ENCODE measurements around the gene ADGRG7.
"Not testable (repeated sequence)": the region's sequence is repeated elsewhere in the genome, so short reads cannot be mapped to it uniquely, and the experiment has no call there.

ADGRG7 gene

GRCh38 chr3:100647657-100648056 is 38.3 kb downstream of the ADGRG7 start:
- no peak for TF ChIP-seq ZNF274 (IDR thresholded peaks at IDR 0.05; ENCODE audit: low read depth, low read length)
- no peak for TF ChIP-seq YY1 (IDR thresholded peaks at IDR 0.05; ENCODE audit: insufficient read depth, insufficient read length)
- no peak for TF ChIP-seq SUZ12 (IDR thresholded peaks at IDR 0.05; ENCODE audit: extremely low read depth, insufficient read depth, insufficient read length)
- no peaks in the 10 kb centered on the region for H3K27me3 ChIP-seq (ENCODE audit: insufficient read depth, insufficient read length)
- no peaks in the 10 kb centered on the region for H3K4me1 ChIP-seq (ENCODE audit: insufficient read depth, insufficient read length)
- no peak for DNase-seq (ENCODE audit: low read depth, low spot score)
- no peaks in the 10 kb centered on the region for H3K36me3 ChIP-seq (ENCODE audit: insufficient read depth, insufficient read length, low read length)
- no peaks in the 10 kb centered on the region for H3K9me3 ChIP-seq (ENCODE audit: insufficient read depth, low read length)
- no peak overlapping the region for H3K4me3 ChIP-seq (ENCODE audit: insufficient read length, low read depth)
- H3K9ac ChIP-seq (ENCODE audit: insufficient read length, low read depth) = no peak overlapping the region

DNA sequence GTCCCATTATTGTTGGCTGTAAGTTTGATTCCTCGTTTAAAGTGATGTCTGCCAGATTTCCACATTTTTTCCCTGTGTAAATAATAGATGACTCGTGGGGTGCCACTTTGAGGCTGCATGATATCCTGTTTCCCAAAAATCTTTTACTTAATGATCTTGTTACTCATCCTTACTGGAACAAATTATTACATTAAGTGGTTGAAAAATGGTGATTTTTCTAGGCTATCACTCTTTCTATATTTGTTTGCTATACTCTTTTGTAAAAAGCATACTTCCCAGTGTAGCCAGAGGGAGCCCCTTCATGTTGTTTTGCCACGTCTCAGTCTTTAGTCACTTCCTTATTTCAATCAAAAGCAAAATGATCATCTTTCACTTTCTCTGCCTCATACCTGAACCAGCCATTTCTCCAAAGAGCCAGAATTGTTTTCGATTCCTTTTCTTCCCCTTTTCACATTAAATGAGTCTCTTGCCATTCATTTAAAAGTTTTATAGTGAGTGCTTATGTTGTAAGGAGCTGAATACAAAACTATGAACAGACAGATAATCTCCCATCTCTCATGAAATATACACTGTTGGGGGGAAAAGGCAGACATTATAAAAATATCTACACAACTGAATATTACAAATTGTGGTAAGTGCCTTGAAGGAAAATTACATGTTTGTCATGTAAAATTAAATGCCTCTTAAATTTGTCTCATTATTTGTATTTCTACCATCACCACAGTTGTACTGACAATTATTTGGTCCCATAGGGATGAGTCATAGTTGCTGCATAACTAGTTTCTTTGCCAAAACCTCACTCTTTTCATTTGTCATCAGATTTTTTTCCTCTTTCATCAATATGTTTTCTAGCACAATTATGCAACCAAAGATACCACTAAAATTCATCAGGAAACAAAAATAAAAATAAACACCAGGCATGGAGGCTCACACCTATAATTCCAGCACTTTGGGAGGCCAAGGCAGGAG is 41.5 kb downstream of the ADGRG7 start:
- no peak for DNase-seq (ENCODE audit: low read depth, low spot score)
- Histone ChIP-seq H3K4me1 (ENCODE audit: insufficient read depth, insufficient read length) (no peaks in the 10 kb centered on the region), H3K9me3 (ENCODE audit: insufficient read depth, low read length) (no peaks in the 10 kb centered on the region), H3K4me3 (ENCODE audit: insufficient read length, low read depth) (no peak overlapping the region), H3K9ac (ENCODE audit: insufficient read length, low read depth) (no peak overlapping the region), H3K36me3 (ENCODE audit: insufficient read depth, insufficient read length, low read length) (no peaks in the 10 kb centered on the region), H3K27me3 (ENCODE audit: insufficient read depth, insufficient read length) (no peaks in the 10 kb centered on the region)
- TF ChIP-seq SUZ12 (IDR thresholded peaks at IDR 0.05; ENCODE audit: extremely low read depth, insufficient read depth, insufficient read length) = no peak
- no peak for TF ChIP-seq YY1 (IDR thresholded peaks at IDR 0.05; ENCODE audit: insufficient read depth, insufficient read length)
- no peak for TF ChIP-seq ZNF274 (IDR thresholded peaks at IDR 0.05; ENCODE audit: low read depth, low read length)

DNA sequence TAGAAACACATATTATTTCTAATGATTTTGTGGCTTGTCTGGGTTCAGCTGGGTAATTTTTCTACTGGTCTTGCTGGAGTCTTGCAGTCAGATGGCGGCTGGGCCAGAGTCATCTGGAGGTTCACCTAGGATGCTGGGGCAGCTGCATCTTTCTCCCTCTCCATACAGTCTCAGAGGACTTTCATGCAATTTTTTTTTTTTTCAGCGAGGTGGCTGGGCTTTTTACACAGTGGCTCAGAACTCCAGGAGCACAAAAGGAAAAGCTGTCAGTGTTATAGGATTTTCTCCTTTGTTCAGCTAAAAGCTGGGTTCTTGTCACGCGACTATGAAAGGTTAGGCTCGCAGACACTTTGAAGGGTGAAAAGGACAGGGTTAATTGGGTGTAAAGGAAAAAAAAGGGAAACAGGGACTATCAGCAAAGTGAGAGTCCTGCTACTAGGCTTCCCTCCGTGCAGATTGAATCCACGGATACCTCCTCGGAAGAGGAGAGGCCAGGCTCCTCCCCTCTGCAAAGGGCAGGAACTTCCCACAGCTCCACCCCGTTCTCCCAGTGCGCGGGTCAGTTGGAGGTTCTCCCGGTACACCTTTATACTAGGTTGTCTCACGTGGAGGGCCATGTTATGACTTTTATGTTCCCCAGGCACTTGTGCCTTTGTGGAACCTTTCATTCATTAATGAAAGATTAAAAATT is 44.3 kb downstream of the ADGRG7 start:
- H3K9me3 ChIP-seq (ENCODE audit: insufficient read depth, low read length) = no peaks in the 10 kb centered on the region
- no peak overlapping the region for H3K9ac ChIP-seq (ENCODE audit: insufficient read length, low read depth)
- no peaks in the 10 kb centered on the region for H3K4me1 ChIP-seq (ENCODE audit: insufficient read depth, insufficient read length)
- H3K36me3 ChIP-seq (ENCODE audit: insufficient read depth, insufficient read length, low read length) = no peaks in the 10 kb centered on the region
- no peak overlapping the region for H3K4me3 ChIP-seq (ENCODE audit: insufficient read length, low read depth)
- DNase-seq (ENCODE audit: low read depth, low spot score) = no peak
- no peaks in the 10 kb centered on the region for H3K27me3 ChIP-seq (ENCODE audit: insufficient read depth, insufficient read length)
- no peak for TF ChIP-seq ZNF274 (IDR thresholded peaks at IDR 0.05; ENCODE audit: low read depth, low read length)
- no peak for TF ChIP-seq YY1 (IDR thresholded peaks at IDR 0.05; ENCODE audit: insufficient read depth, insufficient read length)
- TF ChIP-seq SUZ12 (IDR thresholded peaks at IDR 0.05; ENCODE audit: extremely low read depth, insufficient read depth, insufficient read length) = no peak

DNA sequence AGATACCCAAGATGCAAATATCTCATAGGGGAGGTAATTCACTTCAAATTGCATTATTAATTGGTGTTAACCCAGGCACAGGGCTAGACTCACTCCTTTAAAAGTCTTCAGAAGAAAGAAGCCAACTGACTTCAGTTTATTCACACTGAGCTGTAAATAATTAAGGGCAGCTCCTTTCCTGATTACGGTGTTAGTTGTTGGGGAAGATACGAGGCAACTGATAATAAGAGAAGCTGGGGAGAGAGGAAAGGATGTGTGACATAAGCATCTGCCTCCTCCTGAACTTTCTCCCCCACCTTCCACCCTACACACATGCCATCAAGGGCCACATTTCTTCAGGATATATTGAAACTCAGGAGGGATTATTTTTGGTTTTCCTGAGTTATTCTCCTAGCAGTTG is 47.5 kb downstream of the ADGRG7 start:
- H3K36me3 ChIP-seq (ENCODE audit: insufficient read depth, insufficient read length, low read length) = no peaks in the 10 kb centered on the region
- no peak overlapping the region for H3K4me3 ChIP-seq (ENCODE audit: insufficient read length, low read depth)
- no peaks in the 10 kb centered on the region for H3K27me3 ChIP-seq (ENCODE audit: insufficient read depth, insufficient read length)
- TF ChIP-seq YY1 (IDR thresholded peaks at IDR 0.05; ENCODE audit: insufficient read depth, insufficient read length) = no peak
- TF ChIP-seq SUZ12 (IDR thresholded peaks at IDR 0.05; ENCODE audit: extremely low read depth, insufficient read depth, insufficient read length) = no peak
- no peak for TF ChIP-seq ZNF274 (IDR thresholded peaks at IDR 0.05; ENCODE audit: low read depth, low read length)
- no peak overlapping the region for H3K9ac ChIP-seq (ENCODE audit: insufficient read length, low read depth)
- H3K4me1 ChIP-seq (ENCODE audit: insufficient read depth, insufficient read length) = no peaks in the 10 kb centered on the region
- no peaks in the 10 kb centered on the region for H3K9me3 ChIP-seq (ENCODE audit: insufficient read depth, low read length)
- no peak for DNase-seq (ENCODE audit: low read depth, low spot score)

- H3K36me3 ChIP-seq (ENCODE audit: insufficient read depth, insufficient read length, low read length) = not testable (repeated sequence)
These were observed 51.9 kb downstream of the ADGRG7 start for GRCh38 chr3:100661294-100661693.

GRCh38 chr3:100662113-100662823 is 52.9 kb downstream of the ADGRG7 start:
- no peak overlapping the region for H3K9ac ChIP-seq (ENCODE audit: insufficient read length, low read depth)
- H3K4me3 ChIP-seq (ENCODE audit: insufficient read length, low read depth) = no peak overlapping the region
- no peak for DNase-seq (ENCODE audit: low read depth, low spot score)
- H3K27me3 ChIP-seq (ENCODE audit: insufficient read depth, insufficient read length) = no peaks in the 10 kb centered on the region
- no peak for TF ChIP-seq YY1 (IDR thresholded peaks at IDR 0.05; ENCODE audit: insufficient read depth, insufficient read length)
- TF ChIP-seq SUZ12 (IDR thresholded peaks at IDR 0.05; ENCODE audit: extremely low read depth, insufficient read depth, insufficient read length) = no peak
- no peak for TF ChIP-seq ZNF274 (IDR thresholded peaks at IDR 0.05; ENCODE audit: low read depth, low read length)
- no peaks in the 10 kb centered on the region for H3K36me3 ChIP-seq (ENCODE audit: insufficient read depth, insufficient read length, low read length)
- no peaks in the 10 kb centered on the region for H3K4me1 ChIP-seq (ENCODE audit: insufficient read depth, insufficient read length)
- no peaks in the 10 kb centered on the region for H3K9me3 ChIP-seq (ENCODE audit: insufficient read depth, low read length)

More at GRCh38 chr3:100661294-100661693, 51.9 kb downstream of the ADGRG7 start:
- not testable (repeated sequence) for DNase-seq (ENCODE audit: low read depth, low spot score); H3K4me1 ChIP-seq (ENCODE audit: insufficient read depth, insufficient read length); H3K4me3 ChIP-seq (ENCODE audit: insufficient read length, low read depth); H3K27me3 ChIP-seq (ENCODE audit: insufficient read depth, insufficient read length); H3K9ac ChIP-seq (ENCODE audit: insufficient read length, low read depth); H3K9me3 ChIP-seq (ENCODE audit: insufficient read depth, low read length)

DNA sequence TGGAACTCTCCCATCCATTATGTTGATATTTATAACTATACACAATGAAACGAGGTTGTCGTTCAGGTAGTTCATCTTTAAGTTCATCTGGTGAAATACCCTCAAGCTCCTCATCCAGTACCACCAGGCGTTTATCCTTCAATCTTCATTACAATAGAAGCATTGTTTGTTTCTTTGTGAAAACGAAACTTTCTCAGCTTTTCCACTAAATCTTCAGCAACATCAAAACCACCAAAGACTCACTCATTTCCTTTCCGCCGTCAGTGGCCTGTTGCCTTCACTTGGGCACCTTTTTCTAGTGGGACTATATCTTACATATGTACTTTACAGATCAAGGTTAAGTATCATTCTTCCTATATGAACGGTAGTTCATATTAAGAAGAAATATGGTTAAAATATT is 55.8 kb downstream of the ADGRG7 start:
- H3K4me1 ChIP-seq (ENCODE audit: insufficient read depth, insufficient read length) = no peaks in the 10 kb centered on the region
- no peaks in the 10 kb centered on the region; the same call in 1 of the 2 replicates for H3K9me3 ChIP-seq (ENCODE audit: insufficient read depth, low read length)
- H3K4me3 ChIP-seq (ENCODE audit: insufficient read length, low read depth) = no peak overlapping the region
- no peaks in the 10 kb centered on the region for H3K36me3 ChIP-seq (ENCODE audit: insufficient read depth, insufficient read length, low read length)
- TF ChIP-seq YY1 (IDR thresholded peaks at IDR 0.05; ENCODE audit: insufficient read depth, insufficient read length) (no peak), SUZ12 (IDR thresholded peaks at IDR 0.05; ENCODE audit: extremely low read depth, insufficient read depth, insufficient read length) (no peak), ZNF274 (IDR thresholded peaks at IDR 0.05; ENCODE audit: low read depth, low read length) (no peak)
- H3K9ac ChIP-seq (ENCODE audit: insufficient read length, low read depth) = no peak overlapping the region
- DNase-seq (ENCODE audit: low read depth, low spot score) = no peak
- no peaks in the 10 kb centered on the region for H3K27me3 ChIP-seq (ENCODE audit: insufficient read depth, insufficient read length)

GRCh38 chr3:100666699-100667098 is 57.3 kb downstream of the ADGRG7 start:
- not testable (repeated sequence) for H3K36me3 ChIP-seq (ENCODE audit: insufficient read depth, insufficient read length, low read length); H3K4me3 ChIP-seq (ENCODE audit: insufficient read length, low read depth); H3K4me1 ChIP-seq (ENCODE audit: insufficient read depth, insufficient read length); H3K27me3 ChIP-seq (ENCODE audit: insufficient read depth, insufficient read length); H3K9ac ChIP-seq (ENCODE audit: insufficient read length, low read depth); H3K9me3 ChIP-seq (ENCODE audit: insufficient read depth, low read length); DNase-seq (ENCODE audit: low read depth, low spot score)

DNA sequence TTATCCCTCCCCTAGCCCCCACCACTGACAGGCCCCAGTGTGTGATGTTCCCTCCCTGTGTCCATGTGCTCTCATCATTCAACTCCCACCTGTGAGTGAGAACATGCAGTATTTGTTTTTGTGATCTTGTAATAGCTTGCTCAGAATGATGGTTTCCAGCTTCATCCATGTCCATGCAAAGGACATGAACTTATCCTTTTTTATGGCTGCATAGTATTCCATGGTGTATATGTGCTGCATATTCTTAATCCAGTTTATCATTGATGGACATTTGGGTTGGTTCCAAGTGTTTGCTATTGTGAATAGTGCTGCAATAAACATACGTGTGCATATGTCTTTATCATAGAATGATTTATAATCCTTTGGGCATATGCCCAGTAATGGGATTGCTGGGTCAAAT is 57.9 kb downstream of the ADGRG7 start:
- H3K9me3 ChIP-seq (ENCODE audit: insufficient read depth, low read length); H3K4me1 ChIP-seq (ENCODE audit: insufficient read depth, insufficient read length); H3K4me3 ChIP-seq (ENCODE audit: insufficient read length, low read depth); H3K27me3 ChIP-seq (ENCODE audit: insufficient read depth, insufficient read length); DNase-seq (ENCODE audit: low read depth, low spot score); H3K9ac ChIP-seq (ENCODE audit: insufficient read length, low read depth); H3K36me3 ChIP-seq (ENCODE audit: insufficient read depth, insufficient read length, low read length): not testable (repeated sequence)

Measured in NT2/D1 (cell line).